Measurements from ENCODE around the gene VCL.

- TF ChIP-seq CTCF (IDR thresholded peaks at IDR 0.05 in 2 of 3, conservative IDR thresholded peaks at IDR 0.05 in 1 of 3; ENCODE audit: borderline replicate concordance in 1 of 3, insufficient read depth in 1 of 3, low read depth in 2 of 3, low read length in 2 of 3) (no peak), POLR2AphosphoS5 (IDR thresholded peaks at IDR 0.05; ENCODE audit: low read depth, low read length) (no peak), EZH2 (IDR thresholded peaks at IDR 0.05) (no peak), ZNF274 (IDR thresholded peaks at IDR 0.05; ENCODE audit: low read depth, low read length) (no peak), FOSL1 (IDR thresholded peaks at IDR 0.05; ENCODE audit: low read depth) (no peak), POLR2A (IDR thresholded peaks at IDR 0.05; ENCODE audit: borderline replicate concordance, extremely low read depth, insufficient read depth, insufficient read length) (no peak), RAD21 (IDR thresholded peaks at IDR 0.05; ENCODE audit: low read depth) (no peak), MAX (IDR thresholded peaks at IDR 0.05) (no peak), ZFX (IDR thresholded peaks at IDR 0.05) (no peak), JUND (IDR thresholded peaks at IDR 0.05) (no peak), REST (IDR thresholded peaks at IDR 0.05; ENCODE audit: low read depth) (no peak), EZH2phosphoT487 (IDR thresholded peaks at IDR 0.05; ENCODE audit: borderline replicate concordance) (no peak), SRF (IDR thresholded peaks at IDR 0.05; ENCODE audit: low read depth) (no peak)
Observed at GRCh38 chr10:73954737-73955136, 43.2 kb upstream of the VCL start.

Data from HCT116 (cell line).